HepG2 (cell line): ENCODE data around the gene CXXC5.

Experiments used
- EZH2 ChIP-seq: conservative IDR thresholded peaks from 2 replicates; pipeline ENCODE4 v1.6.1; 2012; ENCODE audit warnings: mild to moderate bottlenecking, low read depth, low read length, moderate library complexity
- JUNB ChIP-seq: sonication (generic); formaldehyde crosslinking; IDR thresholded peaks from 2 replicates; pipeline ENCODE4 v1.8.0; 2022; ENCODE audit warnings: missing genetic modification reagents, mild to moderate bottlenecking, borderline replicate concordance
- MXD4 ChIP-seq: IDR thresholded peaks from 2 replicates; pipeline ENCODE4 v1.6.1; 2016; ENCODE audit warnings: mild to moderate bottlenecking, missing biosample characterization, missing genetic modification reagents
- SAFB2 ChIP-seq: sonication (generic); formaldehyde crosslinking; IDR thresholded peaks from 2 replicates; pipeline ENCODE4 v1.5.1; 2020; ENCODE audit warnings: missing genetic modification reagents, low read depth, mild to moderate bottlenecking, borderline replicate concordance
- TF ChIP-seq, protein P1 (sequence below): sonication (generic); formaldehyde crosslinking; IDR thresholded peaks from 2 replicates; pipeline ENCODE4 v1.9.0; 2021; ENCODE audit warnings: missing genetic modification reagents, mild to moderate bottlenecking, borderline replicate concordance
- TF ChIP-seq, protein P2 (sequence below): IDR thresholded peaks from 2 replicates; pipeline ENCODE4 v1.6.1; 2016; ENCODE audit warnings: missing compliant biosample characterization, missing genetic modification reagents, borderline replicate concordance

- TF ChIP-seq, protein P1, sequence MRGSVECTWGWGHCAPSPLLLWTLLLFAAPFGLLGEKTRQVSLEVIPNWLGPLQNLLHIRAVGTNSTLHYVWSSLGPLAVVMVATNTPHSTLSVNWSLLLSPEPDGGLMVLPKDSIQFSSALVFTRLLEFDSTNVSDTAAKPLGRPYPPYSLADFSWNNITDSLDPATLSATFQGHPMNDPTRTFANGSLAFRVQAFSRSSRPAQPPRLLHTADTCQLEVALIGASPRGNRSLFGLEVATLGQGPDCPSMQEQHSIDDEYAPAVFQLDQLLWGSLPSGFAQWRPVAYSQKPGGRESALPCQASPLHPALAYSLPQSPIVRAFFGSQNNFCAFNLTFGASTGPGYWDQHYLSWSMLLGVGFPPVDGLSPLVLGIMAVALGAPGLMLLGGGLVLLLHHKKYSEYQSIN: no peak
- TF ChIP-seq EZH2: no peak
- no peak for TF ChIP-seq JUNB
- TF ChIP-seq, protein P2, sequence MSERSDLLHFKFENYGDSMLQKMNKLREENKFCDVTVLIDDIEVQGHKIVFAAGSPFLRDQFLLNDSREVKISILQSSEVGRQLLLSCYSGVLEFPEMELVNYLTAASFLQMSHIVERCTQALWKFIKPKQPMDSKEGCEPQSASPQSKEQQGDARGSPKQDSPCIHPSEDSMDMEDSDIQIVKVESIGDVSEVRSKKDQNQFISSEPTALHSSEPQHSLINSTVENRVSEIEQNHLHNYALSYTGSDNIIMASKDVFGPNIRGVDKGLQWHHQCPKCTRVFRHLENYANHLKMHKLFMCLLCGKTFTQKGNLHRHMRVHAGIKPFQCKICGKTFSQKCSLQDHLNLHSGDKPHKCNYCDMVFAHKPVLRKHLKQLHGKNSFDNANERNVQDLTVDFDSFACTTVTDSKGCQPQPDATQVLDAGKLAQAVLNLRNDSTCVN (CRISPR knock-in tag): no peak
- no peak for TF ChIP-seq SAFB2 (CRISPR knock-in tag)
- no peak for TF ChIP-seq MXD4 (CRISPR knock-in tag)
These were observed 40.7 kb downstream of the CXXC5 start for GRCh38 chr5:139688751-139689372.
